Stimulated activated CD4-positive, alpha-beta T cell treated with anti-CD3 and anti-CD28 coated beads, Interleukin-1b, Interleukin-23, amount 100 ng/mL, for 24 hours (primary cell): ENCODE measurements around the gene BTNL9.
"Not testable (repeated sequence)": the region's sequence is repeated elsewhere in the genome, so short reads cannot be mapped to it uniquely, and the experiment has no call there.

Source experiments
- DNase-seq, 4 experiments: peaks; one replicate each; pipeline ENCODE4 v3.0.0-alpha.2; 2020; ENCODE audit warnings: low read depth in 4 of 4, low spot score in 1 of 4

The BTNL9 gene

DNA sequence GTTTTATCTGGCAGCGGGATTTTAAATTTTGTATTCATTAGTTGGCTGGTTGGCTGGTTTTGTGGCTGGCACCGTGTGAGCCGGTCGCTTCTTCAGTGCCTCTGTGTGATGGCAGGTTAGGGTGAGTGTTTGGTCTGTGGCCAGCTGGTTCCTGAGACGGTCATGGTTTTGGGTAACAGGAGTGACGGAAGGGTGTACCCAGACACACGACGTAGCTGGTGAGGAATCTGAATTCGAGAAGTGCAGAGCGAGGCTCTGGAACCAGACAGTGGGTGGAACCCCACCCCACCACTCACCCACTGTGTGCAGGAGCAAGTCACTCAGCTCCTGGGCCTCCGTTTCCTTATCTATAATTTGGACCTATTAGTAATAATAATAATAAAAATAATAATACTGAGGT is 2.7 kb downstream of the BTNL9 start:
- DNase-seq, result no peak

DNA sequence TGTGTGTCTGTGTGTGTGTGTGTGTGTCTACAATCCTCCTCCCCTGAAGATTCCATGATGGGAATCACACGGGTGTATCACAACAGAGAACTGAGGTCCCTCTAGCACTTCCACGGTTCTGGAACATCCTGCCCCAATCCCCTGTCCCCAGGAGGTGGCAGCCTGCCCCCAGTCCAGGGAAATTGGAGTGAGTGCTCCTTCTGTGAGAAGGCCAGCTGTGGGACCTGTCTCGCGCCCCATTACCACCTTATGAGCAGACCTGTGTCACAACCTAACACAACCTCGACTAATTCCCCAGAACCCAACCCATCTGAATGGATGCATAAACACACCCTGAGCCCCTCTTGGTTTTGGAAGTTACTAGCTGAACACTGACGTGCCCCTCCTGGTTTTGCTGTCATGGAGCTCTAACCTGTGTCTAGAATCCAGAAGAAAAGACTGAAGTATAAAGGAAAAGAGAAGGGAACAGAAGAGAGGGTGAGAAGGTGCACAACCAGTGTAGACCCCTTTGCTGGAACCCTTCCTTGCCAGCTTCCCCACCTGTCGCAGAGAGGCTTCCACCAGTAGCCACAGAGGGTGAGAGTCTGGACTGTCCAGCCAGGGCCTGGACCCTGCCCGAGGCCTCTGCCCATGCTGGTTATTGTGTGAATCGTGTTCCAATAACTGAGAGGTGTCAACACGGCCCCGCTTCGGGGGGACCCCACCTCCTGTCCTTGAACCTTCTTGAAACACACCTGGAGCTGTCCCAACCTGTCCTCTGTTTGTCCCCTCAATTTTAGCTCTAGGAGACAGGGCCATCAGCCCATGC is 3.4 kb downstream of the BTNL9 start:
- no peak for DNase-seq

DNA sequence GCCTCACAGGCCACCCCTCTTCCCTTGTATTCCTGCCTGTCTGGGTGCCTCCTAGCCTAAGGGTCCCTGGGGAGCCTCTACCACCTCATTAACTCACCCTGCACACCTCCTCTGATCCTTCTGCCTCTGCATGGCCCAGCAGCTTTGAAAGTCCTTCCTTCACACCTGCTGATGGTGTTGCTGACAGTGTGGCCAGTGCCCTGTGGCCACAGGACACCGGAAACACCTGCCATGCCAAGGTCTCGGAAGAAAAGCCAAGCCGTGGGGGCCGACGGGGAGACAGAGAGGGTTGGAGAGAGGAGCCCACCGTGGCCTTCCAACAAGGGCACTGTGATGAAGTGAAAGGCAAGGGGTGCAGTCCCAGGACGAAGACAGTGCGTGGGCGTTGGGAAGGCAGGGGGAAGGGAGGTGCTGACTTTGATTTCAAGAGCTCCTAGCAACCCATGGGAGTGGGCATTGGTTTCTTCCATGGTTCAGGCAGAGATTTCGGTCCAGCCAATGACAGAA is 4.1 kb downstream of the BTNL9 start:
- DNase-seq, result no peak

- no peak for DNase-seq
These were observed 4.7 kb downstream of the BTNL9 start for GRCh38 chr5:181044662-181045305.

- no peak for DNase-seq
These were observed 5.2 kb downstream of the BTNL9 start for GRCh38 chr5:181045316-181045715.

GRCh38 chr5:181045857-181046256 is 5.8 kb downstream of the BTNL9 start:
- not testable (repeated sequence) for DNase-seq

- no peak for DNase-seq
These were observed 7.2 kb downstream of the BTNL9 start for GRCh38 chr5:181047288-181047687.

- DNase-seq, result no peak
These were observed 7.9 kb downstream of the BTNL9 start for GRCh38 chr5:181047921-181048320.

DNA sequence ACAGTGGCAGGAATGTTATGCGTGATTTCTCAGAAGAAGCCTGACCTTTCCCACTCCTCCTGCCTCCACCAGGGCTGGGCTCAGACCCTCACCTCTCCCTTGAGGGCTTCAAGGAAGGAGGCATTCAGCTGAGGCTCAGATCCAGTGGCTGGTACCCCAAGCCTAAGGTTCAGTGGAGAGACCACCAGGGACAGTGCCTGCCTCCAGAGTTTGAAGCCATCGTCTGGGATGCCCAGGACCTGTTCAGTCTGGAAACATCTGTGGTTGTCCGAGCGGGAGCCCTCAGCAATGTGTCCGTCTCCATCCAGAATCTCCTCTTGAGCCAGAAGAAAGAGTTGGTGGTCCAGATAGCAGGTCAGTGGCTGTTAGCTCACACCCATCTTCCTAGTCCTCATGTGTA is 9.9 kb downstream of the BTNL9 start:
- DNase-seq, result no peak

DNA sequence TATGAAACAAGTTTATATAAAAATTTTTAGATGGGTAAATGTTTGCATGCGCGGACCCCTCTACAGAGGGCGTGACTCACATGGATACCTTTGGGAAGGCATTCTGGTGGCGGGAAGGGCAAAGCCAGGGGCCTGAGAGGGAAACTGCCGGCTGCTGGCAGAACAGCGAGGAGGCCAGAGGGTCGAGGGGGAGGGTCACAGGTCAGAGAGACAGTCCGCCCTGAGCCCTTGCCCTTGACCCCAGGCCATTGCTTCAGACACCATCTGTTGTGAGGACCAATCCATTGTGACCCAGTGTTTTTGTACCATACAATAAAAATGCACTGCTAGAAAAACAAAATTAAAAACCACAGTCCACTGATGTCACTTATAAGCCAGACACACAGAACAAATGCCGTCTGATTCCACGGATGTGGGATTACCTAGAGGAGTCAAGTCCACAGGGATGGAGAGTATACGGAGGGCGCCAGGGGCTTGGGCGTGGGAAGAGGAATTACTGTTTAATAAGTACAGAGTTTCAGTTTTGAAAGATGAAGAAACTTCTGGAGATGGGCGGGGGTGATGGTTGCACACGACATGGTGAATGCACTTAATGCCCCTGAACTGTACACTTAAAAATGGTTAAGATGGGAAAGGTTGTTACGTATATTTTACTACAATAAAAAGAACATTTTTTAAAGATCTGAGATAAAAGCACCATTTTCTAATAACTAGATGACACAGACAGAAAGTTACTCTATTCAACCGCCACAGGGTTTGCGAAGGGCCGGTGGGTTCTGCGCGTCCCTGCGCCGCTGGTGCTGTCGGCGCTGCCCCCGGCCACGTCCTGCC is 12.0 kb downstream of the BTNL9 start:
- no peak for DNase-seq

DNA sequence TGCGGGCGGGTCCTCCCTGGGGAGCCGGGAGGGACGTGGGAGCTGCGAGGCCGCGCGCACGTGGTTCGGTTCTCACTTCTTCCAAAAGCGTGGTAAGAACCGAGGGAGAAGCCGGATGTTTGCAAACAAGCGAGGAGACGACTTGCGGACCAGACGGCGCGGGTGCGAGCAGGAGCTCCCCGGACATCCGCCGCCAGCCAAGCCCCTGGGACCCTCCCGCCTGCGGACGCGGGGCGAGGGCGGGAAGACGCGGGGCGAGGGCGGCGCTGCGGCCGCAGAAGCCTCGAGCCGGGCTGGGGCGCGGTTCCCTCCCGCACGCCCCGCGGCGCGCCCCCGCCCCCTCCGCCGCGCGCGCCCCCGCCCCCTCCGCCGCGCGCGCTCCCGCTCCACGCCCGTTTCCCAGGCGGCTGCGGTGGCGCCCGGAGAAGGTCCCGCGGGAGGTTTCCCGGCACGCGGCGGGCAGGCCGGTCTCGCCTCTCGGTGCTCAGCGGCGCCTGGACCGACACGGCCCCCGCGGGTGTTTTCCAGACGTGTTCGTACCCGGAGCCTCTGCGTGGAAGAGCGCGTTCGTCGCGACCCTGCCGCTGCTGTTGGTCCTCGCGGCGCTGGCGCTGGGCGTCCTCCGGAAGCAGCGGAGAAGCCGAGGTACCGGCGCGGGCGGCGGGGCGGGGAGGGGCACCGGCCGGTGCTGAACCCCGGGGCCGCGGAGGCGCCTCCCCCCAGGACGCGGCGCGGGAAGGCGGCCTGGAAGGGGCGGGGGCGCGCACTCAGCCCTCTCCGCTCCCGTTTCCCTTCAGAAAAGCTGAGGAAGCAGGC is 12.8 kb downstream of the BTNL9 start:
- no peak for DNase-seq

- no peak for DNase-seq
These were observed 13.5 kb downstream of the BTNL9 start for GRCh38 chr5:181053488-181054121.

DNA sequence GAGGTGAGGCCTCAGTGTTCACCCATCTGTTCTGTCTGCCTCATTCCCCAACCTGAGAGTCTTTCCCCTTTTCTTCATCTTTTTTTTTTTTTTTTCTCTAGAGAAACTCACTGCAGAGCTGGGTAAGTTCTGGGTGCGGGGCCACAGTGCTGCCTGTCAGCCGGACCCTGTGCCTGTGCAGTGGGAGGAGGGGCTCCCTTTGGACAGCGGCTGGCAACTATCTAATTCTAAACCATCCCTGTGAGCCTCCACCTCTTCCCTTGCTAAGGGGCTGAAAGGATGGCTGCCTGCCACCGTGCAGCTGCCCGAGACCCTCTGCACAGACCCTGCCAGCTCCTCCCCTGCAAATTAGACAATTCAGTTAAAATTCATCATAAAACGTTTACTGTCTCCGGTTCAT is 14.1 kb downstream of the BTNL9 start:
- DNase-seq, result no peak

DNA sequence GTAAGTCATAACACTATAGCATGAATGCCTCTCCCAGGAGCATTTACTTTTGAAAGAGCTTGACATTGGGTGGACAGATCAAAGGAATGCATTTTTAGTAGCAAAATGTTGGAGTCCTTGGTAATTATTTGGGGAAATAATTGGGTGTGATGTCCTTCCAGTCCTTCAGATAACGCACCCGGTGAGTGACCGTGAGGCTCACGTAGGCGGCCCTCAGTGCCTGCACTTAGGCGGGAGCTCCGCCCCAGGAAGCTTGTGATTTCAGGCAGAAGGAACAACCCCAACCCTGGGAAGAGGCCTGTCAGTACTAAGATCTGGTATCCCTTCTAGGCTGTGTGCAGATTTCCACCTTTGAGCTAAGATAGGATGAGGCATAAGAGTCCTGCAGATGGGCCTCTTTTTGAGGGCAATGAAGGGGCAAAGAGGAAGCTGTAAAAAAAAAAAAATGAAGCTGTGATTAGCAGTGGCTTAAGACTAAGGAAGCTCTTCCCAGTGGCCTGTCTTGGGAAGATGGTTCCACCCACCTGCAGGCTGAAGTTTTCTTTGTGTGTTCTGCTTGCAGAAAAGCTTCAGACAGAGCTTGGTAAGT is 14.9 kb downstream of the BTNL9 start:
- DNase-seq, result no peak

DNA sequence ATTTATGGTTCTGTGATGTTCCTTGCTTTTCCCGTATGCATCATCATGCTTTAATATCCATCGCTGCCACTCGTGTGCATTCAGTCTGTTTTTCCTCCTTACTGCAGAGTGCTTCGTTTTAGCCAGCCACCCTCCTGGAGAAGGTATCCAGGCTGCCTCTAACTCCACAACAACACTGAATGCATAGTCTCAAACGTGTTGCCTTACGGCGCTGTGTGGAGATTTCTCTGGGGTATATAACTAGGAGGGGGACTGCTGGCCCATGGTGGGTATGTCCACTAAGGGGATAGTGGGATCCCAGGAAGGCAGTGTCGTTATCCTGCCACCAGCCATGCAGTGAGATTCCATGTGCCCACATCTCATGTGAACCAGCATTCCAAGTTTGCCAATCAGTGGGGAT is 16.4 kb downstream of the BTNL9 start:
- no peak for DNase-seq

GRCh38 chr5:181058321-181058720 is 18.3 kb downstream of the BTNL9 start:
- DNase-seq, result no peak

- DNase-seq, result no peak
These were observed 18.8 kb downstream of the BTNL9 start for GRCh38 chr5:181058786-181059296.

DNA sequence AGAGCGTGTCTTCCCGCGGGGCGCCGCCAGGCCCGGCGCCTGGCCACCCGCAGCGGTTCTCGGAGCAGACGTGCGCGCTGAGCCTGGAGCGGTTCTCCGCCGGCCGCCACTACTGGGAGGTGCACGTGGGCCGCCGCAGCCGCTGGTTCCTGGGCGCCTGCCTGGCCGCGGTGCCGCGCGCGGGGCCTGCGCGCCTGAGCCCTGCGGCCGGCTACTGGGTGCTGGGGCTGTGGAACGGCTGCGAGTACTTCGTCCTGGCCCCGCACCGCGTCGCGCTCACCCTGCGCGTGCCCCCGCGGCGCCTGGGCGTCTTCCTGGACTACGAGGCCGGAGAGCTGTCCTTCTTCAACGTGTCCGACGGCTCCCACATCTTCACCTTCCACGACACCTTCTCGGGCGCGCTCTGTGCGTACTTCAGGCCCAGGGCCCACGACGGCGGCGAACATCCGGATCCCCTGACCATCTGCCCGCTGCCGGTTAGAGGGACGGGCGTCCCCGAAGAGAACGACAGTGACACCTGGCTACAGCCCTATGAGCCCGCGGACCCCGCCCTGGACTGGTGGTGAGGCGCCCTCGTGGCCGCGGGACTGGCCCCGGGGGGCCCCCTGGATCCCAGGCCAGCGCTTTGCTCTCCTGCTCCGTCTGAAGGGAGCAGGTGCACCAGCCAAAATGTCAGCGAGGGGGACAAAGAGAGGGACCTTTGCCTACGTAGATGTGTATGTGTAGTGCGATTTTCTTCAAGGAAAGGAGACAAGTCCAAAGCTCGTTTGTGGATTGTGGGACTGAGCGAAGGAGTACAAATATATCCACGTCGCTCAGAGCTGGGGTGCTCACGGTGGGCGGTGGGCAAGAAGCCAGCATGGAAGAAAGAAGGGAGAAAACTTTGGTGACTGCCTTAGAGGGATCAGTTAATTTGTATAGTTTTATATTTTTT is 19.5 kb downstream of the BTNL9 start:
- no peak for DNase-seq

GRCh38 chr5:181060231-181060590 is 20.1 kb downstream of the BTNL9 start:
- no peak for DNase-seq
